SK-N-SH (cell line): ENCODE results near the gene TXNRD1. TPM values are rescaled to one million over a fixed set of nuclear protein-coding genes. Genes with fewer than 3 reads are reported as not detected.

Experiments used
- CTCF ChIA-PET: fragments of 300-600, 350-600 bp; formaldehyde crosslinking; extraction: SDS; loops from one replicate; lab custom pipeline; 2021; lab: Yijun Ruan, JAX
- POLR2A ChIA-PET: fragments of 350-600 bp; sonication (Branson Sonifier 250); formaldehyde crosslinking; extraction: SDS; loops from one replicate; lab custom pipeline; 2020; ENCODE audit warnings: antibody characterized with exemption, inconsistent platforms; lab: Yijun Ruan, JAX
- DNase-seq: peaks from one replicate; pipeline ENCODE4 v3.0.0; 2012
- H2AFZ ChIP-seq: fragments of 200-600 bp; sonication (generic); 2 replicates; pipeline ENCODE4 v1.8.1; 2016; ENCODE audit warnings: antibody characterized with exemption, mild to moderate bottlenecking, low read depth
- H3F3A ChIP-seq: fragments of 200-600 bp; sonication (generic); replicated peaks from 2 replicates; pipeline ENCODE3; 2016; ENCODE audit warnings: antibody characterized with exemption, mild to moderate bottlenecking; ENCODE audit not compliant: insufficient read depth
- H3K27ac ChIP-seq, 2 experiments: fragments of 200-500 bp in 1 of 2; fragments of 200-600 bp in 1 of 2; sonication (Bioruptor generic) in 1 of 2; sonication (generic), shearing (Covaris generic) in 1 of 2; 2 replicates each; pipeline versions ENCODE4 v1.5.1 to v1.6.1; 2014 to 2016; ENCODE audit warnings: low read depth in 2 of 2, inconsistent platforms in 1 of 2, low read length in 1 of 2, mild to moderate bottlenecking in 1 of 2, mixed read lengths in 1 of 2
- H3K27me3 ChIP-seq: fragments of 200-600 bp; sonication (generic), shearing (Covaris generic); 2 replicates; pipeline ENCODE4 v1.6.1; 2016; ENCODE audit warnings: mixed run types; ENCODE audit not compliant: insufficient read depth
- H3K36me3 ChIP-seq, 2 experiments: fragments of 200-500 bp in 1 of 2; fragments of 200-600 bp in 1 of 2; sonication (Bioruptor generic) in 1 of 2; sonication (generic) in 1 of 2; replicated peaks in 1 of 2; 2 replicates each; pipeline versions ENCODE3 to v1.5.1; 2014 to 2016; ENCODE audit warnings: low read length in 1 of 2, mild to moderate bottlenecking in 1 of 2; ENCODE audit not compliant: insufficient read depth in 2 of 2, control insufficient read depth in 1 of 2
- H3K4me1 ChIP-seq, 2 experiments: fragments of 200-500 bp in 1 of 2; fragments of 200-600 bp in 1 of 2; sonication (Bioruptor generic) in 1 of 2; sonication (generic), shearing (Covaris generic) in 1 of 2; 2 replicates each; pipeline versions ENCODE4 v1.5.1 to v1.6.1; 2014 to 2016; ENCODE audit warnings: low read depth in 1 of 2, low read length in 1 of 2, mixed run types in 1 of 2; ENCODE audit not compliant: insufficient read depth in 2 of 2, control insufficient read depth in 1 of 2
- H3K4me2 ChIP-seq: fragments of 200-600 bp; sonication (generic), shearing (Covaris generic); 2 replicates; pipeline ENCODE4 v1.6.1; 2017; ENCODE audit warnings: mixed run types
- H3K4me3 ChIP-seq, 2 experiments: fragments of 200-500 bp in 1 of 2; fragments of 200-600 bp in 1 of 2; sonication (Bioruptor generic) in 1 of 2; sonication (generic), shearing (Covaris generic) in 1 of 2; 2 replicates each; pipeline versions ENCODE4 v1.5.1 to v1.8.1; 2014 to 2016; ENCODE audit warnings: low read depth in 2 of 2, inconsistent platforms in 1 of 2, low read length in 1 of 2, mild to moderate bottlenecking in 1 of 2, mixed read lengths in 1 of 2, moderate library complexity in 1 of 2
- H3K79me2 ChIP-seq: fragments of 200-600 bp; sonication (generic); 2 replicates; pipeline ENCODE4 v1.8.1; 2017; ENCODE audit warnings: mild to moderate bottlenecking; ENCODE audit not compliant: insufficient read depth
- H3K9ac ChIP-seq: fragments of 200-600 bp; sonication (generic); 2 replicates; pipeline ENCODE4 v1.6.1; 2017; ENCODE audit warnings: mixed run types
- H3K9me2 ChIP-seq: fragments of 200-600 bp; sonication (generic); 2 replicates; pipeline ENCODE4 v1.6.1; 2017; ENCODE audit warnings: mixed run types
- H3K9me3 ChIP-seq: fragments of 200-600 bp; sonication (generic); 2 replicates; pipeline ENCODE4 v1.6.1; 2017; ENCODE audit warnings: mixed run types, mild to moderate bottlenecking, moderate library complexity
- H4K20me1 ChIP-seq: fragments of 200-600 bp; sonication (generic); 2 replicates; pipeline ENCODE4 v1.6.1; 2017; ENCODE audit warnings: mild to moderate bottlenecking, mixed run types; ENCODE audit not compliant: insufficient read depth
- EP300 ChIP-seq, 2 experiments: IDR thresholded peaks; 2 replicates each; pipeline versions ENCODE4 v1.4.0 to v1.6.1; 2012; ENCODE audit warnings: borderline replicate concordance in 1 of 2, low read depth in 1 of 2, low read length in 1 of 2
- EZH2phosphoT487 ChIP-seq: fragments of 200-600 bp; sonication (generic); IDR thresholded peaks from 2 replicates; pipeline ENCODE4 v1.6.1; 2017; ENCODE audit warnings: low read depth, mixed run types, mild to moderate bottlenecking, antibody characterized with exemption, moderate library complexity, borderline replicate concordance
- FOSL2 ChIP-seq: IDR thresholded peaks from 2 replicates; pipeline ENCODE4 v1.4.0; 2012; ENCODE audit warnings: low read depth, mild to moderate bottlenecking, moderate library complexity, borderline replicate concordance
- GABPA ChIP-seq: IDR thresholded peaks from 2 replicates; pipeline ENCODE4 v1.4.0; 2012; ENCODE audit warnings: low read depth, mild to moderate bottlenecking
- GATA2 ChIP-seq: sonication (generic); formaldehyde crosslinking; IDR thresholded peaks from 2 replicates; pipeline ENCODE4 v1.5.0; 2020; ENCODE audit warnings: mild to moderate bottlenecking, missing genetic modification reagents
- IRF3 ChIP-seq: fragments of 150-350 bp; IDR thresholded peaks from 2 replicates; pipeline ENCODE4 v1.6.1; 2016; ENCODE audit warnings: mild to moderate bottlenecking, low read depth, low read length
- MAX ChIP-seq: IDR thresholded peaks from 2 replicates; pipeline ENCODE4 v1.4.0; 2012; ENCODE audit warnings: low read depth
- MXI1 ChIP-seq: IDR thresholded peaks from 2 replicates; pipeline ENCODE4 v1.6.1; 2012; ENCODE audit warnings: mild to moderate bottlenecking, low read depth, low read length, improper control_type of control experiment
- NFIC ChIP-seq: IDR thresholded peaks from 2 replicates; pipeline ENCODE4 v1.4.0; 2012; ENCODE audit warnings: borderline replicate concordance
- NRF1 ChIP-seq: IDR thresholded peaks from 2 replicates; pipeline ENCODE4 v1.6.1; 2012; ENCODE audit warnings: low read depth, mild to moderate bottlenecking, low read length
- RAD21 ChIP-seq: IDR thresholded peaks from 2 replicates; pipeline ENCODE4 v1.6.1; 2012; ENCODE audit warnings: mild to moderate bottlenecking, low read length
- RFX5 ChIP-seq: IDR thresholded peaks from 2 replicates; pipeline ENCODE4 v1.6.1; 2012; ENCODE audit warnings: mild to moderate bottlenecking, improper control_type of control experiment, low read length
- SIN3A ChIP-seq: IDR thresholded peaks from 2 replicates; pipeline ENCODE4 v1.6.1; 2012; ENCODE audit warnings: low read depth, mild to moderate bottlenecking, low read length, moderate library complexity, borderline replicate concordance
- TAF1 ChIP-seq: IDR thresholded peaks from 2 replicates; pipeline ENCODE4 v1.6.1; 2012; ENCODE audit warnings: low read depth, mild to moderate bottlenecking, low read length, moderate library complexity, borderline replicate concordance
- TEAD4 ChIP-seq: IDR thresholded peaks from 2 replicates; pipeline ENCODE4 v1.4.0; 2012; ENCODE audit warnings: mild to moderate bottlenecking, borderline replicate concordance; ENCODE audit not compliant: insufficient read depth
- YY1 ChIP-seq: IDR thresholded peaks from 2 replicates; pipeline ENCODE4 v1.4.0; 2012; ENCODE audit warnings: low read depth, mild to moderate bottlenecking
- WGBS: methylation state at CpG from one replicate; pipeline ENCODE4 v1.1.6; 2017; ENCODE audit warnings: low lambda C conversion rate; 5-methylcytosine and 5-hydroxymethylcytosine counted together
- polyA plus RNA-seq, 3 experiments: library from polyadenylated mRNA; depleted of rRNA; stranded (reverse); fragments of >200 nt; gene quantifications; 2 replicates each; pipeline ENCODE4 v1.2.3, GENCODE V29; 2012
- TF ChIP-seq, protein P1 (sequence below): IDR thresholded peaks from 2 replicates; pipeline ENCODE4 v1.4.0; 2012; ENCODE audit warnings: low read depth, borderline replicate concordance
- TF ChIP-seq, protein P2 (sequence below): IDR thresholded peaks from 2 replicates; pipeline ENCODE4 v1.6.1; 2012; ENCODE audit warnings: mild to moderate bottlenecking, low read depth, low read length, moderate library complexity

Gene TXNRD1
- polyA plus RNA-seq, 1 of the 3 experiments (the other 2 are of a cell fraction) = 143 TPM

- H3K27me3 ChIP-seq = no peaks in the 10 kb centered on the region
- H3F3A ChIP-seq = no peaks in the 10 kb centered on the region
- ChIA-PET POLR2A (no interaction called here), CTCF (interaction anchor here (1.5 kb wide), 1 partner anchor 493 kb away, joined by 6 read pairs; no protein-coding TSS in a partner anchor)
- no peaks in the 10 kb centered on the region for H3K36me3 ChIP-seq
- peaks cover 0 to 3% of the 10 kb centered on the region in 2 experiments; a peak in 1 of 4 replicates for H3K4me1 ChIP-seq
- H2AFZ ChIP-seq = no peak overlapping the region
- no peak for DNase-seq
- no peaks in the 10 kb centered on the region for H3K9me2 ChIP-seq
- no peak overlapping the region for H3K9ac ChIP-seq
- H3K4me2 ChIP-seq = no peak overlapping the region
- no peaks in the 10 kb centered on the region for H3K9me3 ChIP-seq
- 86% methylated on average over 6 of the region's 6 CpGs for WGBS
- no peaks in the 10 kb centered on the region for H4K20me1 ChIP-seq
- no peak overlapping the region for H3K4me3 ChIP-seq
- no peak overlapping the region for H3K27ac ChIP-seq
- TF ChIP-seq SIN3A (no peak), TEAD4 (no peak), GATA2 (no peak), MXI1 (no peak), YY1 (no peak), NFIC (no peak), GABPA (no peak), TAF1 (no peak), FOSL2 (no peak)
- TF ChIP-seq, protein P1, sequence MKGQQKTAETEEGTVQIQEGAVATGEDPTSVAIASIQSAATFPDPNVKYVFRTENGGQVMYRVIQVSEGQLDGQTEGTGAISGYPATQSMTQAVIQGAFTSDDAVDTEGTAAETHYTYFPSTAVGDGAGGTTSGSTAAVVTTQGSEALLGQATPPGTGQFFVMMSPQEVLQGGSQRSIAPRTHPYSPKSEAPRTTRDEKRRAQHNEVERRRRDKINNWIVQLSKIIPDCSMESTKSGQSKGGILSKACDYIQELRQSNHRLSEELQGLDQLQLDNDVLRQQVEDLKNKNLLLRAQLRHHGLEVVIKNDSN = no peak
- TF ChIP-seq, protein P2, sequence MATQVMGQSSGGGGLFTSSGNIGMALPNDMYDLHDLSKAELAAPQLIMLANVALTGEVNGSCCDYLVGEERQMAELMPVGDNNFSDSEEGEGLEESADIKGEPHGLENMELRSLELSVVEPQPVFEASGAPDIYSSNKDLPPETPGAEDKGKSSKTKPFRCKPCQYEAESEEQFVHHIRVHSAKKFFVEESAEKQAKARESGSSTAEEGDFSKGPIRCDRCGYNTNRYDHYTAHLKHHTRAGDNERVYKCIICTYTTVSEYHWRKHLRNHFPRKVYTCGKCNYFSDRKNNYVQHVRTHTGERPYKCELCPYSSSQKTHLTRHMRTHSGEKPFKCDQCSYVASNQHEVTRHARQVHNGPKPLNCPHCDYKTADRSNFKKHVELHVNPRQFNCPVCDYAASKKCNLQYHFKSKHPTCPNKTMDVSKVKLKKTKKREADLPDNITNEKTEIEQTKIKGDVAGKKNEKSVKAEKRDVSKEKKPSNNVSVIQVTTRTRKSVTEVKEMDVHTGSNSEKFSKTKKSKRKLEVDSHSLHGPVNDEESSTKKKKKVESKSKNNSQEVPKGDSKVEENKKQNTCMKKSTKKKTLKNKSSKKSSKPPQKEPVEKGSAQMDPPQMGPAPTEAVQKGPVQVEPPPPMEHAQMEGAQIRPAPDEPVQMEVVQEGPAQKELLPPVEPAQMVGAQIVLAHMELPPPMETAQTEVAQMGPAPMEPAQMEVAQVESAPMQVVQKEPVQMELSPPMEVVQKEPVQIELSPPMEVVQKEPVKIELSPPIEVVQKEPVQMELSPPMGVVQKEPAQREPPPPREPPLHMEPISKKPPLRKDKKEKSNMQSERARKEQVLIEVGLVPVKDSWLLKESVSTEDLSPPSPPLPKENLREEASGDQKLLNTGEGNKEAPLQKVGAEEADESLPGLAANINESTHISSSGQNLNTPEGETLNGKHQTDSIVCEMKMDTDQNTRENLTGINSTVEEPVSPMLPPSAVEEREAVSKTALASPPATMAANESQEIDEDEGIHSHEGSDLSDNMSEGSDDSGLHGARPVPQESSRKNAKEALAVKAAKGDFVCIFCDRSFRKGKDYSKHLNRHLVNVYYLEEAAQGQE = no peak
- no peaks in the 10 kb centered on the region for H3K79me2 ChIP-seq
Observed at GRCh38 chr12:104384141-104384880, 168.7 kb downstream of the TXNRD1 start.

DNA sequence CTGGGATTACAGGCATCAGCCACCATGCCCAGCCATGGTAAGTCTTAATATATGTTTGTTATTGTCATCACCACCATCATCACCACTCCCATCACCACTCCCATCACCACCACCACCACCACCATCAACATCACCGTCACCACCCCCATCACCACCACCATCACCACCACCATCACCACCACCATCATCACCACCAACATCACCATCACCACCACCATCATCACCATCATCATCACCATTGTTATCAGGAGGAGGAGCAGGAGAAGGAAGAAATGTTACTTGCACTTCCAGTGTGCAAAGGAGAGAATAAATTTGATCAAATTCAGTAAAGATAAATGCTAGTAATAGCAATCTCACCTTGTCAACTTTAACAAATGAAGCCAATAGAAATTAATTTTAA lies 169.9 kb downstream of the TXNRD1 start:
- Histone ChIP-seq H3K9me2 (no peaks in the 10 kb centered on the region), H2AFZ (no peak overlapping the region), H3K36me3 (no peaks in the 10 kb centered on the region), H3K9ac (no peak overlapping the region)
- TF ChIP-seq IRF3 = no peak
- TF ChIP-seq MAX = no peak
- TF ChIP-seq, protein P1 = no peak
- TF ChIP-seq RAD21 = no peak
- no peak for TF ChIP-seq RFX5
- no peak for TF ChIP-seq EP300 (IDR thresholded peaks at IDR 0.05; ENCODE audit: borderline replicate concordance in 1 of 2, low read depth in 1 of 2, low read length in 1 of 2)
- TF ChIP-seq GABPA = no peak
- TF ChIP-seq EZH2phosphoT487 = no peak
- no peak for TF ChIP-seq NRF1
- TF ChIP-seq, all 33 proteins: peak for 0
- no peaks in the 10 kb centered on the region for H3K9me3 ChIP-seq
- no peaks in the 10 kb centered on the region for H3F3A ChIP-seq
- H3K79me2 ChIP-seq = no peaks in the 10 kb centered on the region
- no peak for DNase-seq
- H4K20me1 ChIP-seq = no peaks in the 10 kb centered on the region
- WGBS = 100% methylated on average over 1 of the region's 1 CpG
- H3K4me2 ChIP-seq = no peak overlapping the region
- no peak overlapping the region for H3K4me3 ChIP-seq
- ChIA-PET POLR2A (no interaction called here), CTCF (no interaction called here)
- H3K27ac ChIP-seq = no peak overlapping the region
- H3K27me3 ChIP-seq = no peaks in the 10 kb centered on the region
- peaks cover 0 to 3% of the 10 kb centered on the region in 2 experiments; a peak in 1 of 4 replicates for H3K4me1 ChIP-seq
